NT2/D1 (cell line): Measurements from ENCODE around the gene TAF6.
A peak's percentile ranks its signal among the peaks of the same experiment; 100 is the strongest.

Source experiments
- DNase-seq: peaks from one replicate; pipeline ENCODE4 v3.0.0-alpha.2; 2011; ENCODE audit warnings: low read depth, low spot score
- H3K27me3 ChIP-seq: 2 replicates; pipeline ENCODE4 v1.6.0; 2011; ENCODE audit warnings: mild to moderate bottlenecking; ENCODE audit not compliant: insufficient read length, insufficient read depth
- H3K36me3 ChIP-seq: 2 replicates; pipeline ENCODE4 v1.6.1; 2011; ENCODE audit warnings: mild to moderate bottlenecking, low read length, mixed read lengths; ENCODE audit not compliant: insufficient read depth, insufficient read length
- H3K4me1 ChIP-seq: 2 replicates; pipeline ENCODE4 v1.5.1; 2011; ENCODE audit not compliant: insufficient read depth, insufficient read length
- H3K4me3 ChIP-seq: 2 replicates; pipeline ENCODE4 v1.5.1; 2011; ENCODE audit warnings: low read depth; ENCODE audit not compliant: insufficient read length
- H3K9ac ChIP-seq: 2 replicates; pipeline ENCODE4 v1.6.0; 2011; ENCODE audit warnings: low read depth; ENCODE audit not compliant: insufficient read length
- H3K9me3 ChIP-seq: 2 replicates; pipeline ENCODE4 v1.5.1; 2011; ENCODE audit warnings: mild to moderate bottlenecking, low read length; ENCODE audit not compliant: insufficient read depth
- SUZ12 ChIP-seq: IDR thresholded peaks from 2 replicates; pipeline ENCODE4 v1.6.1; 2011; ENCODE audit not compliant: insufficient read length, insufficient read depth; ENCODE audit errors: extremely low read depth
- YY1 ChIP-seq: IDR thresholded peaks from 2 replicates; pipeline ENCODE4 v1.6.1; 2011; ENCODE audit not compliant: insufficient read length, insufficient read depth
- ZNF274 ChIP-seq: IDR thresholded peaks from 2 replicates; pipeline ENCODE4 v1.6.1; 2011; ENCODE audit warnings: mild to moderate bottlenecking, low read depth, low read length

TAF6 gene

DNA sequence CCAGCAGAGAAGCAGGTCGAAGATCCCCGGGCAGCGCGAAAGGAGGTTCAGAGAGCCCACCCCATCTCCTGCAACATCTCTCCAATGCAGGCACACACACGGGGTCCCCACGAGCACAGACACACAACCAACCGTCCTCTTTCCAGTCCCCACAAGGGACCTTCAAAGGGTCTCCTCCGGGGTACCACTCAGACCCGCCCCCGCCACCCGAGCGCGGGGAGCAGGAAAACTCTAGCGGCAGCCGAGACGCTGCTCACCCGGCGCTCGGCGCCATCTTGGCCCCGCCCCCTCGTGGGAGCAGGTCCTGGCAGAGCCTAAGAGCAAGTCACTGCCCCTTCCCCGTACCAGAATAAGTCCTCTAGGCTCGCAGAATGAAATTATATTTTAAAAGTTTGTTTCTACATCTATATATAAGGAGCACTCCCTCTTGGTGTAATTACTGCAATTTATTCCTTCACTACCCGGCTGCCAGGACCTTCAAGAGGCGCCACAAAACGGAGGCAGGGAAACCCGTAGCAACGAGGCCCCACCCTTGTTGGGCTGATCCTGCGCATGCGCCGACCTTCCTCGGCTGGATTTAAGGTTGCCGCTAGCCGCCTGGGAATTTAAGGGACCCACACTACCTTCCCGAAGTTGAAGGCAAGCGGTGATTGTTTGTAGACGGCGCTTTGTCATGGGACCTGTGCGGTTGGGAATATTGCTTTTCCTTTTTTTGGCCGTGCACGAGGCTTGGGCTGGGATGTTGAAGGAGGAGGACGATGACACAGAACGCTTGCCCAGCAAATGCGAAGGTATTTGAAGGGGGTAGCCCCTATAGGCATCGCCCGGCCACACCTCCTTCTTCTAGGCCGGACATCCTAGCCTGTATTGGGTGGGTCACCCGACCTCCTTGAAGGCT lies at the start of gene TAF6, which contains the start of gene CNPY4:
TAF6 (minus strand) TSS at position 287 of the 898 bp plus-strand sequence. CDS start 5,149 bp downstream, outside the sequence.
CNPY4 (plus strand) TSS at position 563 of the 898 bp plus-strand sequence; CDS start at position 674, 111 bp downstream.
- Histone ChIP-seq H3K4me1 (no peaks in the 10 kb centered on the region), H3K9ac (peak within 1 kb of the TSS; percentile 96), H3K9me3 (no peaks in the 10 kb centered on the region), H3K36me3 (peaks cover 23% of the 10 kb centered on the region), H3K4me3 (peak within 1 kb of the TSS; percentile 87), H3K27me3 (no peaks in the 10 kb centered on the region)
- TF ChIP-seq YY1: peak; percentile 90
- TF ChIP-seq SUZ12: no peak
- DNase-seq: peak; percentile 94

GRCh38 chr7:100167912-100168323 lies 48.8 kb upstream of the TAF6 start:
- Histone ChIP-seq H3K27me3 (peaks cover 13% of the 10 kb centered on the region), H3K36me3 (peaks cover 2% of the 10 kb centered on the region), H3K9me3 (no peaks in the 10 kb centered on the region), H3K4me1 (peaks cover 15% of the 10 kb centered on the region), H3K9ac (peak overlapping the region; percentile 70), H3K4me3 (peak overlapping the region; percentile 45)
- TF ChIP-seq YY1: no peak
- TF ChIP-seq ZNF274: no peak
- no peak for TF ChIP-seq SUZ12
- DNase-seq: no peak

GRCh38 chr7:100166970-100167911 lies 48.1 kb upstream of the TAF6 start:
- peak overlapping the region; percentile 32 for H3K9ac ChIP-seq
- peaks cover 17% of the 10 kb centered on the region for H3K4me1 ChIP-seq
- TF ChIP-seq YY1 (no peak), ZNF274 (no peak), SUZ12 (no peak)
- peak overlapping the region; percentile 45 for H3K4me3 ChIP-seq
- DNase-seq: no peak
- peaks cover 2% of the 10 kb centered on the region for H3K36me3 ChIP-seq
- H3K27me3 ChIP-seq: peaks cover 13% of the 10 kb centered on the region
- no peaks in the 10 kb centered on the region for H3K9me3 ChIP-seq

DNA sequence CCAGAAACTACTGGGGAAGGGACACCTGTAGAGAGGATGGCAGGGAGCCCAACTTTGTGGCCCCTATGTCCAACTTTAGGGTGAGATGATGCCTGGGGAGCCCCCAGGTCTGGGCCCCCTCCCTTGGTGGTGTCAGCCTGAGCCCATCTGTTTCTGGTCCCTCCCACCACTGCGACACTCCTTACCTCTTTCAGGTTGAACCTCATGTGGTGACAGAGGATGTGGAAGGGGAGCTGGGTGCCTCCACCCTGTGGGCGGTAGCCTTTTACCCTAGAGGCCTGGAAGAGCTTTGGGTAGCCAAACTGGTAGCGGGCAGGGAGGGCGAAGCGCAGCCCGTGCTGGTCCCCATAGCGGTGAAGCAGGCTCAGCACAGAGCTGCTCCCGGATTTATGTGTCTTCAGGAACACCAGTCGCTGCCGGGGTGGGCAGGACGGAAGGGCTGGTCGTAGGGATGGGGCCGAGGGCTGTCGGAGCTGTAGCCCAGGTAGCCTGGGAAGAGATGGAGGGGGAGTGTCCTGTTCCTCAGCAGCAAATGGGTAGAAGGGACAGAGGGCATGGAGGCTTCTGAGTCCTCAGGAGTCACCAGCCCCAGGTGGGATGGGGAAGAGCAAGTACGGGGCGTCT lies 47.3 kb upstream of the TAF6 start:
- Histone ChIP-seq H3K9me3 (no peaks in the 10 kb centered on the region), H3K36me3 (peaks cover 2% of the 10 kb centered on the region), H3K9ac (no peak overlapping the region), H3K4me1 (peaks cover 17% of the 10 kb centered on the region), H3K27me3 (peaks cover 13% of the 10 kb centered on the region), H3K4me3 (no peak overlapping the region)
- TF ChIP-seq SUZ12 (no peak), YY1 (no peak), ZNF274 (no peak)
- DNase-seq: no peak

- Histone ChIP-seq H3K9ac (no peak overlapping the region), H3K4me3 (no peak overlapping the region), H3K4me1 (peaks cover 12% of the 10 kb centered on the region), H3K36me3 (peaks cover 2% of the 10 kb centered on the region), H3K9me3 (no peaks in the 10 kb centered on the region), H3K27me3 (peaks cover 13% of the 10 kb centered on the region)
- no peak for DNase-seq
- no peak for TF ChIP-seq ZNF274
- no peak for TF ChIP-seq YY1
- no peak for TF ChIP-seq SUZ12
Observed at GRCh38 chr7:100163871-100164270, 44.7 kb upstream of the TAF6 start.

DNA sequence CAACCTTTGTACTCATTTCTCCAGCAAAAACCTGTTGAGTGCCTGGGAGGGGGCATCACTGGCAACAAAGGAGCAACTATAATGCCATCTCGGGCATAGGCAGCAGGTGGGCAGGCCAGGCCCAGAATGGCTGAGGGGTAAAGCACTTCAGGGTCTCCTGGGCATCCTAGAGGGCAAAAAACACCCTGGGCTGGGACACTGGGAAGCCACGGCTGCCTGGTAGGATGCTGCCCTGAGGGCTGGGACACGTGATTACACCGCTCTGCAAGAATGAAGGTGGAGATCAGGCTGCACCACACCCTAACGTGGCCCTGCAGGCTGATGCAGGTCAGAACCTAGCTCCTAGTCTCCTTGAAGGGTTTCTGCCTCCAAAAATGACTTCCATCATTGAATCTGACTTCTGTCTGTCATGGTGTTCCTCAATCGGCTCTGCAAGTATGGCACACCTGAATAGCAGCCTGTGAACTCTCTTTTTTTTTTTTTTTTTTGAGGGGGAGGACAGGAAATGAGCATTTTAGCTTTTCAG lies 43.9 kb upstream of the TAF6 start:
- TF ChIP-seq SUZ12 (no peak), YY1 (no peak), ZNF274 (no peak)
- no peak for DNase-seq

GRCh38 chr7:100160067-100160466 lies 40.9 kb upstream of the TAF6 start:
- peaks cover 23% of the 10 kb centered on the region for H3K4me1 ChIP-seq
- TF ChIP-seq YY1 (no peak), ZNF274 (no peak), SUZ12 (no peak)
- DNase-seq: no peak
- peaks cover 23% of the 10 kb centered on the region for H3K36me3 ChIP-seq
- no peaks in the 10 kb centered on the region for H3K27me3 ChIP-seq
- H3K9me3 ChIP-seq: no peaks in the 10 kb centered on the region
- H3K4me3 ChIP-seq: no peak overlapping the region
- no peak overlapping the region for H3K9ac ChIP-seq

More for the DNA sequence above, 43.9 kb upstream of the TAF6 start:
- H3K9me3 ChIP-seq: no peaks in the 10 kb centered on the region
- H3K4me3 ChIP-seq: no peak overlapping the region
- H3K4me1 ChIP-seq: peaks cover 12% of the 10 kb centered on the region
- H3K9ac ChIP-seq: peak overlapping the region; percentile 5
- H3K36me3 ChIP-seq: peaks cover 2% of the 10 kb centered on the region
- peaks cover 13% of the 10 kb centered on the region for H3K27me3 ChIP-seq
